Bladder microvascular endothelial cell (primary cell): Measurements from ENCODE around the gene CLPX. TPM values are rescaled to one million over a fixed set of nuclear protein-coding genes. Genes with fewer than 3 reads are reported as not detected.

Experiments used
- total RNA-seq: library from RNA; depleted of rRNA; stranded (reverse); fragments of >200 nt; gene quantifications from 2 replicates; pipeline ENCODE4 v1.2.3, GENCODE V29; 2014

CLPX gene
- total RNA-seq, result 32.1 and 66.0 TPM in 2 replicates

GRCh38 chr15:65184868-65185717, at the start of gene CLPX:
Gene CLPX, minus strand, starts transcription at chr15:65185342. Its CDS starts 189 bp downstream, at chr15:65185153.

GRCh38 chr15:65210770-65211481, 25.8 kb upstream of the CLPX start, which contains the start of gene CILP:
Gene CILP, minus strand, starts transcription at chr15:65211473. Its CDS starts 1,718 bp downstream, at chr15:65209755.

GRCh38 chr15:65133548-65134200, 51.5 kb downstream of the CLPX start, which contains the start of gene PDCD7:
Gene PDCD7, minus strand, starts transcription at chr15:65133808. Its CDS starts 27 bp downstream, at chr15:65133781.

GRCh38 chr15:65115086-65115485, 70.1 kb downstream of the CLPX start, which contains the start of gene UBAP1L:
Gene UBAP1L, minus strand, starts transcription at chr15:65115200. Its CDS starts 8,985 bp downstream, at chr15:65106215.

Other genes starting within 250 kb of the CLPX start
- 40.8 and 60.5 TPM in 2 replicates for gene SPG21, start 195.4 kb downstream of the CLPX start, total RNA-seq
- 8.3 and 10.7 TPM in 2 replicates for gene MTFMT, start 155.7 kb downstream of the CLPX start, total RNA-seq
- gene SLC51B, start 140.0 kb downstream of the CLPX start, total RNA-seq, result not detected in 2 replicates
- gene RASL12, start 117.4 kb downstream of the CLPX start, total RNA-seq, result 0.16 TPM in 1 of 2 replicates, not detected in the other
- gene KBTBD13, start 108.6 kb downstream of the CLPX start, total RNA-seq, result under 0.01 TPM in 1 of 2 replicates, not detected in the other
- gene UBAP1L, start 70.1 kb downstream of the CLPX start, total RNA-seq, result 0.65 and 3.7 TPM in 2 replicates
- 8.3 and 14.2 TPM in 2 replicates for gene PDCD7, start 51.5 kb downstream of the CLPX start, total RNA-seq
- not detected in 2 replicates for gene CILP, start 26.1 kb upstream of the CLPX start, total RNA-seq
- gene PARP16, start 101.5 kb upstream of the CLPX start, total RNA-seq, result 0.97 and 3.0 TPM in 2 replicates
- gene RNU5A-1, start 110.7 kb upstream of the CLPX start, total RNA-seq, result not detected in 2 replicates
- not detected in 2 replicates for gene RNU5B-1, start 119.3 kb upstream of the CLPX start, total RNA-seq
- not detected in 2 replicates for gene IGDCC3, start 192.7 kb upstream of the CLPX start, total RNA-seq
- under 0.01 and 0.13 TPM in 2 replicates for gene IGDCC4, start 237.6 kb upstream of the CLPX start, total RNA-seq